HG02852 (cell line): Measurements from ENCODE around the gene NUBPL.
"Not testable (repeated sequence)": the region's sequence is repeated elsewhere in the genome, so short reads cannot be mapped to it uniquely, and the experiment has no call there.

Source experiments
- ATAC-seq: cut with Tn5 transposase; IDR thresholded peaks from one replicate; pipeline ENCODE4 v1.9.1; 2021; ENCODE audit warnings: mild to moderate bottlenecking, moderate library complexity; ENCODE audit not compliant: unreplicated experiment

NUBPL gene

GRCh38 chr14:31806249-31806648 lies 245.0 kb downstream of the NUBPL start:
- ATAC-seq, result no peak

- not testable (repeated sequence) for ATAC-seq
These were observed 250.8 kb downstream of the NUBPL start for GRCh38 chr14:31811693-31812628.

- not testable (repeated sequence) for ATAC-seq
These were observed 252.7 kb downstream of the NUBPL start for GRCh38 chr14:31813724-31814490.

- no peak for ATAC-seq
These were observed 258.1 kb downstream of the NUBPL start for GRCh38 chr14:31819281-31819680.

GRCh38 chr14:31825459-31825858 lies 264.3 kb downstream of the NUBPL start:
- no peak for ATAC-seq

GRCh38 chr14:31827325-31827724 lies 266.1 kb downstream of the NUBPL start:
- no peak for ATAC-seq

GRCh38 chr14:31828946-31829868 lies 268.0 kb downstream of the NUBPL start:
- ATAC-seq, result no peak

GRCh38 chr14:31834616-31835015 lies 273.4 kb downstream of the NUBPL start:
- no peak for ATAC-seq

- ATAC-seq, result no peak
These were observed 273.8 kb downstream of the NUBPL start for GRCh38 chr14:31835049-31835448.

- ATAC-seq, result no peak
These were observed 275.8 kb downstream of the NUBPL start for GRCh38 chr14:31837031-31837430.

- no peak for ATAC-seq
These were observed 281.7 kb downstream of the NUBPL start for GRCh38 chr14:31842899-31843298.

GRCh38 chr14:31843361-31844091 lies 282.3 kb downstream of the NUBPL start:
- ATAC-seq, result no peak

GRCh38 chr14:31854508-31855075 lies 293.4 kb downstream of the NUBPL start:
- ATAC-seq, result no peak

- ATAC-seq, result no peak
These were observed 294.1 kb downstream of the NUBPL start for GRCh38 chr14:31855262-31855661.

- not testable (repeated sequence) for ATAC-seq
These were observed 294.8 kb downstream of the NUBPL start for GRCh38 chr14:31856003-31856402.

GRCh38 chr14:31858868-31859267 lies 297.7 kb downstream of the NUBPL start:
- ATAC-seq, result no peak

- no peak for ATAC-seq
These were observed 304.0 kb downstream of the NUBPL start for GRCh38 chr14:31864937-31865855.

GRCh38 chr14:31867570-31867969 lies 306.4 kb downstream of the NUBPL start:
- ATAC-seq, result no peak

- not testable (repeated sequence) for ATAC-seq
These were observed 306.9 kb downstream of the NUBPL start for GRCh38 chr14:31868096-31868495.
